NCI-H774 (cell line): ENCODE results near the gene CAPZA3.
"Not testable (repeated sequence)": the region's sequence is repeated elsewhere in the genome, so short reads cannot be mapped to it uniquely, and the experiment has no call there.

Source experiments
- DNase-seq: peaks from one replicate; lab custom pipeline; 2025; lab: John Stamatoyannopoulos, UW

CAPZA3 gene

GRCh38 chr12:18753481-18754123 is 15.7 kb downstream of the CAPZA3 start:
- DNase-seq: no peak

- no peak for DNase-seq
These were observed 16.3 kb downstream of the CAPZA3 start for GRCh38 chr12:18754124-18754707.

- DNase-seq: no peak
These were observed 17.4 kb downstream of the CAPZA3 start for GRCh38 chr12:18755341-18755740.

GRCh38 chr12:18766479-18766878 is 28.6 kb downstream of the CAPZA3 start:
- not testable (repeated sequence) for DNase-seq

- DNase-seq: no peak
These were observed 44.9 kb downstream of the CAPZA3 start for GRCh38 chr12:18782827-18783226.

GRCh38 chr12:18785465-18785864 is 47.5 kb downstream of the CAPZA3 start:
- not testable (repeated sequence) for DNase-seq
